Measurements from ENCODE around the gene LTF.

DNA sequence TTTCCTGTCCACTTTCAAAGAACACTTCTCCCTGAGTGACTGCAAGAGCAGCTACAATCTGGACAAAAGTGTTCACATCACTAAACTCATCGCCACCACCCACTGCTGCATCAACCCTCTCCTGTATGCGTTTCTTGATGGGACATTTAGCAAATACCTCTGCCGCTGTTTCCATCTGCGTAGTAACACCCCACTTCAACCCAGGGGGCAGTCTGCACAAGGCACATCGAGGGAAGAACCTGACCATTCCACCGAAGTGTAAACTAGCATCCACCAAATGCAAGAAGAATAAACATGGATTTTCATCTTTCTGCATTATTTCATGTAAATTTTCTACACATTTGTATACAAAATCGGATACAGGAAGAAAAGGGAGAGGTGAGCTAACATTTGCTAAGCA, 55.9 kb downstream of the LTF start:
- no peak for TF ChIP-seq EZH2 (IDR thresholded peaks at IDR 0.05)
- TF ChIP-seq POLR2AphosphoS5 (IDR thresholded peaks at IDR 0.05; ENCODE audit: borderline replicate concordance, low read depth, low read length) = no peak
- TF ChIP-seq FOXP2 (optimal IDR thresholded peaks at IDR 0.05; ENCODE audit: control extremely low read depth, extremely low read length, insufficient read depth) = no peak

All from SK-N-MC (cell line).